ENCODE measurements around the gene GALNT14.
"Not testable (repeated sequence)": the region's sequence is repeated elsewhere in the genome, so short reads cannot be mapped to it uniquely, and the experiment has no call there.

The GALNT14 gene, protein sequence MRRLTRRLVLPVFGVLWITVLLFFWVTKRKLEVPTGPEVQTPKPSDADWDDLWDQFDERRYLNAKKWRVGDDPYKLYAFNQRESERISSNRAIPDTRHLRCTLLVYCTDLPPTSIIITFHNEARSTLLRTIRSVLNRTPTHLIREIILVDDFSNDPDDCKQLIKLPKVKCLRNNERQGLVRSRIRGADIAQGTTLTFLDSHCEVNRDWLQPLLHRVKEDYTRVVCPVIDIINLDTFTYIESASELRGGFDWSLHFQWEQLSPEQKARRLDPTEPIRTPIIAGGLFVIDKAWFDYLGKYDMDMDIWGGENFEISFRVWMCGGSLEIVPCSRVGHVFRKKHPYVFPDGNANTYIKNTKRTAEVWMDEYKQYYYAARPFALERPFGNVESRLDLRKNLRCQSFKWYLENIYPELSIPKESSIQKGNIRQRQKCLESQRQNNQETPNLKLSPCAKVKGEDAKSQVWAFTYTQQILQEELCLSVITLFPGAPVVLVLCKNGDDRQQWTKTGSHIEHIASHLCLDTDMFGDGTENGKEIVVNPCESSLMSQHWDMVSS

DNA sequence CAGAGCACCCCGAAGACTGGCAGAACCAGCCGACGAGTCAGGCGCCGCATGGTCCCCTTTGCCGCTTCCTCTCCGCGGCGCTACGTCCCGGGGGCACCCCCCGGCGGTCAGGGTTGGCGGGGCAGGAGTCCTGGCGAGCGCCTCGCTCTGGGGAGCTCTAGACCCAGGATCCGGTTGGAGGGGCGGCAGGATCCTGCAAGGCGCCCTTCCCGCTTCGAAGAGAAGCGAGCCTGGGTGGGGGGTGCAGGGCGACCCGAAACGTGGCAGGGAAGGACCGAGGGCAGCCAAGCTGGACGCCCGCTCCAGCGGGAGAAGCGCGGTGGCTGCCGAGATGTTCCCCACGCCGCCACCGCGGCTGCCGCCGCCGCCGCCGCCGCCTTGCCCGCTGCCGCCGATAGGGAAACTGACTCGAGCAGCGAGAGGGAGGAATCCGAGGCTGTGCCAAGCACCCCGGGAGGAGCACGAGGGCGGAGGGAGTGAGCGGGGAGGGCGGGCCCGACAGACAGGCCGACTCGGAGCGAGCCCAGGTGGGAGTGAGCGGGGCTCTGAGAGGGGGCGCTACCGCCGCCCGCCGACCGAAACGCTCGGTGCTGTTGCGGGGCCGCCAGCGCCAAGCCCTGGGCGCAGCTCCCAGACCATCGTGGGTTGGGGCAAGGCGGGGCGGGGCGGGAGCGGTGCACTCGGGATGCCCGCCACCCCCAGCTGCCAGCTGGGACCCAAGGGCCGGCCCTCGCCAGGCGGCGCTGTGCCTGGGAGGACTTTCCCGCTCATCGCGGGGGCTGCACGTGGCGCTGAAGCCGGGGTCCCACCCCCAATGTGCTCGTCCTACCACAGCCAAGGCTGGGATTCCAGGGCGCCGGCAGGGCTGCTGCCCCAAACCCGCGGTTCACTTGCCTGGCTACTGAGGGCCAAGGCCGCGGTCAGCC lies at the start of gene GALNT14:
GALNT14 (minus strand) TSS at position 404 of the 926 bp plus-strand sequence; CDS start at position 50, 354 bp downstream.
- DNase-seq (ENCODE audit: extremely low read depth in 1 of 2, low read depth in 1 of 2) = peak; percentile 13 to 34

DNA sequence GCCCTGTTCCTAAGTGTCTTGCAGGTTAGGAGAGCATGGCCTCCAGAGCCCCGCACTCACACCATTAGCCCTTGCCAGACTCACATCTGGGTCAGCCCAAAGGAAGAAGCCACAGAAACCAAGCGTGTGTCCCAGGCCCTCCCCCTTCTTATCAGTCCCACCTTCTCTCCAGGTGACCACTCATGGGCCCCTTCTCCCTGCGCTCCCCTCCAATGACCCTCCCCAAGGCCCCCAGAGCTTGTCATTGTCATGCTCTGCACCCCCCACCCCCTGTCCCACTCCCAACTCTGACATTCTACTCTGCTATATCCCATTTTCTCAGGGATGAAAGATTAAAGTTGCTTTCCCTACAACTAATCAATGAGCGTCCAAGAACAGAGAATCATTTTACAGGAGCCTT lies 48.9 kb upstream of the GALNT14 start:
- DNase-seq (ENCODE audit: extremely low read depth in 1 of 2, low read depth in 1 of 2) = no peak

DNA sequence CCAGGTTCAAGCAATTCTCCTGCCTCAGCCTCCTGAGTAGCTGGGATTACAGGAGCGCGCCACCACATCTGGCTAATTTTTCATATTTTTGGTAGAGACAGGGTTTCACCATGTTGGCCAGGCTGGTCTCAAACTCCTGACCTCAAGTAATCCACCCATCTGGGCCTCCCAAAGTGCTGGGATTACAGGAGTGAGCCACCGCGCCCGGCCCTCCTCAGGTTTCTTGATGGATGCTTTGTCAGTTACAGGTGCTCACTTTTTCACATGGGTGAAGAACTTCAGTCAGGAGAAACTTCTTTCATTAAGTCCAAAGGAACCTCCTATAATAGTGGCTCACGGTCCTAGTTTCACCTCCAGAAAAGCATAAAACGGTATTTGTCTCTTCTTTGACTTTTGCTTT lies 45.7 kb upstream of the GALNT14 start:
- DNase-seq (ENCODE audit: extremely low read depth in 1 of 2, low read depth in 1 of 2) = not testable (repeated sequence)

DNA sequence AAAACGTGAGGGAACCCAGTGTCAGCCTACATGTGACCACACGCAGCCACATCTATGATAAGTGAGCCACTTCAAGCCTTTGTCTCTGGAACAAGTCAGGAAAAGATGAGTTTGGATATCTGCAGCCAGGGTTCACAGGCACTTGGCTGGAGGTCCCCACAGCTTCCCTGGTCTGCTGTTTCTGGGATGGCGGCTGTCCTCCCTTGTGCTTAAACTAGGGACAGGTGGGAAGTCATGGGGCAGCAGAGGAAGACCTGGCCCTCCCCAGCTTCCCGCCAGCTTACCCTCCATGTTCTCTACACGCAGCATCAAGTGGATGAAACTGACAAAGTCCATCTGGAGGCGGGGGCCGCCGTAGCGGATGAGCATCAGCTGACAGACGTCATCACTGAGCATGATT lies 38.5 kb upstream of the GALNT14 start:
- no peak for DNase-seq (ENCODE audit: extremely low read depth in 1 of 2, low read depth in 1 of 2)

DNA sequence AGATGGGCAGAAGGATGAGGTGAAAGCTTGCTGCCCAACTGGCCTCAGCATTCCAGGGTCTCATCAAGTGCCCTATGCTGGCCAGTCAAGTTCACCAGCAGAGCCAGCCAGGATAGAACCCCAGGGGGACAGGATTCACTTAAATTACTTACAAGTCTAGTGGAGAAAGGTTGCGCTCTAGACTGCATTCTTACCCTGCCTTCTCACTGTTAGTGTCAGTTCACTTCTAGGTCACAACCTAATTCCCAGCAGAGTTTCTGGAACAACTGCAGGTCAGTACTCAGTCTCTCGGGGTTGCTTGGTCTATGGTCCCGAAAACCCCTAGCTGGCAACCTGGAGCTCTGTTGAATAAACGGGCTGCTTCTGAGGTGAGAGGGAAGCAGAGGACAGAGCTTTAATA lies 32.9 kb upstream of the GALNT14 start:
- no peak for DNase-seq (ENCODE audit: extremely low read depth in 1 of 2, low read depth in 1 of 2)

DNA sequence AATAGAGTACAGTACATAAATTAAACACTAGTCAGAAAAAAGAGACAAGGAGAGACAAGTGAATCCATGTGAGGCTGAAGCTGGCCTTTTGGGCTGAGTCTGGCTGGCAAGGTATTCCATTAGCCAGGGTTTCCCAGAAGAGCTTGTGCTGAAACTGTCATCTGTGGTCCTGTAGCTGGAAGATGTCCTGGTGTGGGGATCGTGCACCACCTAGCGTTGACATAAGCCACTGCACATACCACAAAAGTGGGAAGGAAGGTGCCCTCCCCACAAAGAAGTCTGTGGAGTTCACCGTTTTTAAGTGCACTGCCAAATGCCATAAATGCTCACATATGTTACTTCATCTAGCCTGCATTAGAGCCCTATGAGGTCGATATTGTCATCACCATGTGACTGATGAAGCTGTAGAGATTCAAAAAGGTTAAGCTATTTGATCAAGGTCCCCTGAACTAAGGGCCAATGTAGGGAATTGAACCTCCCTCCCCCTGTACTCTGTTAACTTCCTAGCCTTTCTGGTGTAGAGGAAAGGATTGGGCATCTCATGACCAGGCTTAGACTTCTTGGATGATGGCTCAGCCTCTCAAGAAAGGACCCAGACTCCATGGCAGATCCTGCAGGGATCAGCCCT lies 31.9 kb upstream of the GALNT14 start:
- DNase-seq (ENCODE audit: extremely low read depth in 1 of 2, low read depth in 1 of 2) = peak; percentile 8 to 21

DNA sequence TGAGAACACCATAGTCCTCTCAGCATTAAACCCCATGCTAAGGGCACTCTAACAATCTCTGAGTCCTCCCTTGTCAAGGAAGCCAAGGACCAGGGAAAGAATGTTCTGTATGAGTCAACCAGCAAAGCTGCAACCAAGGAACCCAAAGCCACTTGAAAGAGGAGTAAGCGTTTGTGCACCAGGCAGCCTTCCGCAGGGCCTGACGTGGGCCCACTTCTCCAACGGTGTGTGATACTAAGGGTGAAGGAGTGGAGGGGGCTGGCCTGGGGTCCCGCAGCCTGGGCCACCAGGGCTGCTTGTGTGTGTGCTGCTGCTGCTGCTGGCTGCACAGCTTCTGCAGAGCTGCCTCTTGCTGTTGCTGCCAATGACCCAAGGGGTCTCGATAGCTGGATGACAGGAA lies 30.1 kb upstream of the GALNT14 start:
- DNase-seq (ENCODE audit: extremely low read depth in 1 of 2, low read depth in 1 of 2) = no peak

DNA sequence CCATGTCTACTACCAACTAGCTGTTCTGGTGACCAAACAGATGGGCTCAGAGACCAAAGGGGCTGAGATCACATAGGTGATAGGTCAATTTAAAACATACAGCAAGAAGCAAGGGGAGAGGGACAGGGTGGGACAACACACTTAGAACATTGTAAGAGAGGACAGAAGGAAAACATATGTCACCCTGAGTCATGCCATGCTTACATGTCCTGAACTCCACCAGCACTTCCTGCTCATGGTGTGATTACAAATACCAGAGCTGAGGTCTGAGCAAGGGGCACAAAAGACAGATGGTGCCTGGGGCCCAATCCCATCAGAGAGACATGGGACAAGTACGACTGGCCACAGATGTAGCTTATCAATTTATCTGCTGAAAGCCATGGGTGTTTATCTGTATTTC lies 28.7 kb upstream of the GALNT14 start:
- DNase-seq (ENCODE audit: extremely low read depth in 1 of 2, low read depth in 1 of 2) = no peak

DNA sequence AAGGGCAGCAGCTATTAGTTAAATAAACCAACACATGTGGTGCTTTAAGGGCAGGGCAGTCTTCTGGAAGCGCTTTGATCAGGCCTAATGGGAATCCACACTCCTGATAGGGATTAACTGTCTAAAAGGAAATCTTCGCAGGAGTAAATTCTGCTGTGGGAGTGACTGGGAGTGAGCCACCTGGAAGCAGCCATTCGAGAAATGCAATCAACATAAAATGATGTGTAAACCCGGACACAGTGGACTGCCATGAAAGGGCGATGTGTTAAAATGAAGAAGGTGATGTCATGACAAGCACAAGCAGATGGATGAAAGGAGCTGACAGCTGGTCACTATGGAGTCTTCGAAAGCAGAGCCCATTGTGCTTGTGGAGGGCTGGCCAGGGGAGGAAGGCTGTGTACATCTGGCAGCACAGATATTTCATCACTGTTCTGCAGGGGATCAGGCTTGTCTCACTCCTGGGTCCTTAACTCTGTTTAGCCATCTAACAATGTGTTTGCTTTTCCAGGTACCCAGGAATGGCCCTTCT lies 24.8 kb upstream of the GALNT14 start:
- no peak for DNase-seq (ENCODE audit: extremely low read depth in 1 of 2, low read depth in 1 of 2)

DNA sequence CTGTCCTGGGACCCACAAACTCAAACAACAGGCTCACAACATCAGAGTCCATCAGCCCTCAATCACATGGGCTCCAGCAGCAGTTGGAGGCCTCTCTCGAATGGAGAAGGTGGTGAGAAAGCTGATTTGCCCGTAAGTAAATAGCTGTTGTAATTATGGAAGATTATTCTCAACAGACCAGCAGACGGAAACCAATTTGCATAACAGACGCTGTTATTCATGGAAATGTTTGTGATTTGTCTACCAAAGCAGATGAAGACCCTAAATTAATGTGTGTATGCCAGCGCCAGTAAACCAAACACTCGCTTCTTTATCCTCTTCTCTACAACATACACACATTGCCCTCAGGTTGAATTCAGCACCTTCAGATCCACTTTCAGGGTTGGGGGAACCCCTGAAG lies 23.4 kb upstream of the GALNT14 start:
- no peak for DNase-seq (ENCODE audit: extremely low read depth in 1 of 2, low read depth in 1 of 2)

DNA sequence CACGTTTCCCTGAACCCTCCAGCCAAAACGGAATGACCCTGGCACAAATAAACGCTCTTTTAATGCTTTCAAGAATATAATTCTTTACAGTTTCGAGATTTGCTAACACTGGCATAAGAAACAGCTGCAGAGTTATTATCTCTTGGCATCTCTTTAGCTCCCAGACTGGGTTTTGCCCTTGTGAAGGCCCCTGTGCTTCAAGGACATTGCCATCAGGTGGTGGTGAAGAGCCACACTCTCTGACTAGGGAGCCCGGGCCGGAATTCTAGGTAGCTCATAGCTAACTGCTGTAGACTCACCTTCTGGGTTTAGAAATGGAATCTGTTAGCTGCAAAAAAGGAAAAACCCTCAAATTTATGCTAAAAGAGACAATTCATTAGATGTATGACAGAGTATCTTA lies 13.3 kb upstream of the GALNT14 start:
- DNase-seq (ENCODE audit: extremely low read depth in 1 of 2, low read depth in 1 of 2) = no peak

DNA sequence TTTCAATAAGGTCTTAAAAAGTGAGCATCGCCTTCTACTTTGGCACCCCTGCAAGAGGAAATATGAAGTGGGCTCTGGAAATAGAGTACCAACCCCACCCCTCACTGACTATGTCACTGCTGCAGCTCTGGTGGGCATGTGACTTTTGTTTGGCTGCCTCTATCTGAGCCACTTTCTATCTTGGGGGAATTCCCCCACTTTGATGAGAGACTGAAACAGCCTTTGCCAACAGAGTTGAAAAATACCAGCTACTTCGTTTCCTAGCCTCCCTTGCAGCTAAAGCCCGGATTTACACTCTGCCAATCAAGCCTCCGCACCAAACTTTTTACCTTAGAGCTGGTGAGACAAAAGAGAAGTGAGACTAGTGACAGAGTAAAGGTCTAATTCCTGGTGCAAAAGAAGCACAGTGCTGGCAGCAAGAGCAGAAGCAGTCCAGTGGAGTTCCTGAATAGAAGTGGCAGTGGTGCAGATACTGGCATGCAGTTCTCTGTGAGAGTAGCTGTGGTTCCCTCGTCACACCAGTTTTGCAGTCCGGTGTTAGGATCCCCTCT lies 12.0 kb upstream of the GALNT14 start:
- no peak for DNase-seq (ENCODE audit: extremely low read depth in 1 of 2, low read depth in 1 of 2)

DNA sequence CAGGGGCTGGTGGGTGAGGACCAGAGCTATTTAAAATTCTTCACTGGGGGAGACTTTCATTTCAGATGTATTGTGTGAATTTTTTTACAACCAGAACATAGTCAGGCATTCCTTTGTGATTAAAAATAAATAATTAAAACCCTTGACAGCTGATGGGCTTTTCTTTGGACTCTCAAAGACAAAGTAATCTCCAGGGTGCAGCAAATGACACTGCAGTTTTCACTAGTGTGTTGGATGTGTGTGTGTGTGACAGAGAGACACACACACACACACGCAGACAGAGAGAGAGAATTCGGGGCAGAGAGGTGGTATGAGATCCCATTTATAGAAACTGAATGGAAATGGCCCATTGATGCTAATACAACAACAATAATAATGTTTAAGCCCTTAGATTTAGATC lies 10.3 kb upstream of the GALNT14 start:
- DNase-seq (ENCODE audit: extremely low read depth in 1 of 2, low read depth in 1 of 2) = no peak

DNA sequence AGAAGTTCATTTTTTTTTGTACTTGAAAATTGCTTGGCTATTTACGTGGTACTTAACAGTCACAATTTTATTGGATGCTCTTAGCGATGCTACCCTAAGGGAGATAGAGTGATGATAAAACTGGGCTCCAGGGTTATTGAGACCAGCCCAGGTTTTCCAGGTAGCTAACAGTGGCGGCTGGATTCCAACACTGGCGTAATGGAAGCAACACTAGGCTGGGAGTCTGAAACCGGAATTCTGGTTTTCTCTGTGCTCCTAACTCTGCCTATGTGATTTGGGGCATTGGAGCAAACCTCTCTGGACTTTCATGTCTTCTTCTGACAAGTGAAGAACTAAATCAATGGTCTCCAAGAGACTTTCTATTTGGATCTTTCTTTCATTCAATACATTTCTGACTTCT lies 9.4 kb upstream of the GALNT14 start:
- DNase-seq (ENCODE audit: extremely low read depth in 1 of 2, low read depth in 1 of 2) = no peak

DNA sequence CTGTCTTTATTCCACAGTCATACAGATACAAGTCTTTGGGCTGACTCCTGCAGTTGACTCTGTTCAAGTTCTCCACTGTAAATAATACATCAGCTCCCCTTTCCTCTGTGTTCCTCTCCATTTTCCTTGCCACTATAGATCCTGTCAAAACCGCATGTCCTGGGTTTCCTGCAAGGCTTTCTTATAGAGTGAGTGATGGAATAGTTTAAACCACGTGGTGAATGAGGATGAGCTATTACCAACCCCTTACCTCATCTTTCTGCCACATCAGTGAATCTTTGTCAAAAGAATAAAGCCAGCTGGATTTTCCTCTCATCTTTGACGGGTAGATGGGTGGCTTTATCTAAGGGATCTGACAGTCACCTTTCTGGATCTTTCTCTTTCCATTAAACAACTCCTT lies 3.9 kb upstream of the GALNT14 start:
- DNase-seq (ENCODE audit: extremely low read depth in 1 of 2, low read depth in 1 of 2) = no peak

DNA sequence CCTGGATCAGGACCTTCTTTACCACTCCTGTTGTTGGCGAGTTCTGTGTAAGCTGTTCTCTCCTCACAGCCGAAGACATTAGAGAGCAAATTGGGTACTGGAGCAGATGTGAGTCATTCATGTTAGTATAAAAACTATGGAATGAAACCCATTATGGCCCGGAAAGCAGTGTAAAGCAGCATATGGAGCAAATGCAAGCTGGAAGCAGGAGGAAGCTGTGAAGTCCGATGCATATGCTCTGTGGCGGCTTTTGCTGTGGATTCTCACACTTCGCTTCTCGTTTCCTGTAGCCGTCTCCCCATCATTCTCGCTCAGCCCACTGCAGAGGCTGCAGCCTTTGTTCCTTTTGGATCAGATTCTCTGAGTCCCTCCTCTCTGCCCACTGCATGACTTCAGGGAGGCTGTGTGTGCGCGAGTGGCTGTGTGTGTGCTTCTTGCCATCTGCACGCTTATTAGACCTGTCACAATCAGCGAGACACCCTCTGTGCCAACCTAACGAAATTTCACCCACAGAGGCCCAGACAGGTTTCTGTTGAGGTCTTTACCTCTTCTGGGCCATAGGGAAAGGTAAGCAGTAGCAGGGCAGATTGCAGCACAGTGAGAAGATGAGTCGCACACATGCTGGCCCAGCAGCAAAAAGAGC lies 3.3 kb upstream of the GALNT14 start:
- DNase-seq (ENCODE audit: extremely low read depth in 1 of 2, low read depth in 1 of 2) = no peak

DNA sequence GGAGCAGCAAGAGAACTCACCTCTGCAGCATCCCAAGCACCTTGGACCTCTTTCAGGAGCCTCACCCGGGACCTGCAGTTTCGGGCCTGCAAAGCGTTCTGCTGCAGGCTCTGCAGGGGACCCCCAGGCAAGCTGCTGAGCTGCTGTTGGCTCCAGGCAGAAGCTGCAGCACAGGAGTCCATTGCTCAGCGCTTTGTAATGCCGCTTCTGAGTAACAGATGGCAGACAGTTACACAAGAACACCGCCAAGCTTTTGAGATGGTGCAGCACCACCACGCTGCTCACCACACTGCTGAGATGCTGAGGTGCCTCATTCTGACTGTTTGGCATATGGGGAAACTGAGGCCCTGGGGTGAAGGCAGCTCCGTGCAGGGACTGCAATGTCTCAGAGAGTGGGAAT lies 1.9 kb upstream of the GALNT14 start:
- no peak for DNase-seq (ENCODE audit: extremely low read depth in 1 of 2, low read depth in 1 of 2)

DNA sequence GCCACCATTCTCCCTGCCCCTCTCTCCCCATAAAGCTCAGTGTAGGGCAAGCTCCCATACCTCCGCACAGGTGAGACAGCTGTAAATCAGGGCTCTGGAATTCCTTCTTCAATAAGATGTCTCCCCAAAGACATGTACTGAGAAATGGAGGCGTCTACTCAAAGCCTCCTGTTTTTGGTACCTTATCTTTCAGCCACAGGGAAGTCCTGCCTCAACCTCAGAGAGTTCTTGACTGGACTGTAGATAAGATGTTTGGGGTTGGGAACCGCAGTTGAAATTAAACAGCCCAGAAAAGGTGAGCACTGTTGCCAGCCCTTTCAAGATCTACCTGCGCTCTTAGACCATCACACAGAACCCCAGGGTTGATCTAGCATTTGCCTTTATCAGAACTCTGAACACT lies 1.4 kb upstream of the GALNT14 start:
- DNase-seq (ENCODE audit: extremely low read depth in 1 of 2, low read depth in 1 of 2) = no peak

DNA sequence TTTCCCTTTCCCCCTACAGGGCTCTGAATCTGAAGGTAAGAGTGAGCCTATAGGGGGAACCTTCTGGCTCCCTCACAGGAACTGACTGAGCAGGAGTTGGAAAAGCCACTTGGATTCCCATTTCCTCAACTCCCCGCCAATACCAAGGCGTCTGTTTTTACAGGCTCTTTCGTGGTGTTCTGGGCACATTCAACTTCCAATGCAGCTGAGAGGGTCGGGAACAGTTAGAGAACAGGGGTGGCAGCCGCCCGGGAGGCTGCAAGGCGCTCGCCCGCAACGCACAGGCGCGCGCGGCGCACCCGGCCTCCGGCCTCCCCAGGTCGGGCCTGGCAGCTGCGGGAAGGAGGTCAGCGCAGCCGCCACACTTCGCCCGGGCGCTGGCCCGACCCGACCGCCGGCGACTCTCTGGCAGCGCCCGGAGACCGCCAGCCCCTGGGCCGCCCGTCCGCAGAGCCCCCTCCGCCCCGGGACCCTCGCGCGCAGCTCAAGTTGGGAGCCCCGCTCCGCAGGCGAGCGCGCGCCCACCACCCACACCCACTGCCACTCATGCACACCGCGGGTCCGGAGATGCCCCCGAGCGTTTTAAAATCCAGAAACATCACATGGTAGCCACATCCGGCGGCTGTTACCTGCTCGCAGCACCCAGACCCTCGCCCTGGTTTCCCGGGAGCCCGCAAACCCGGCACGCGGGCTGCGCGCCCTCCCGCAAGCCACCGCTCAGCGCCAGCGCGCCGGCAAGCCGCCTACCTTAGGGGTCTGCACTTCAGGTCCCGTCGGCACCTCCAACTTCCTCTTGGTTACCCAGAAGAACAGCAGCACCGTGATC lies 816 bp downstream of the GALNT14 start:
- no peak for DNase-seq (ENCODE audit: extremely low read depth in 1 of 2, low read depth in 1 of 2)
